DND-41 (cell line): ENCODE measurements around the gene FBXL14.

Source experiments
- CTCF ChIP-seq: IDR thresholded peaks from 2 replicates; pipeline ENCODE4 v1.5.1; 2012; ENCODE audit warnings: borderline replicate concordance, low read length, moderate library complexity, mild to moderate bottlenecking; ENCODE audit not compliant: poor library complexity, severe bottlenecking; ENCODE audit errors: extremely low read depth
- EZH2 ChIP-seq: IDR thresholded peaks from 3 replicates; pipeline ENCODE4 v1.6.1; 2012; ENCODE audit warnings: borderline replicate concordance, low read depth, mild to moderate bottlenecking, moderate library complexity, low read length, inconsistent platforms; ENCODE audit not compliant: severe bottlenecking

- TF ChIP-seq EZH2 (no peak), CTCF (no peak)
These were observed 17.8 kb downstream of the FBXL14 start for GRCh38 chr12:1576410-1577241.
